Esophagus squamous epithelium (tissue), 5 donors: ENCODE results near the gene ARHGAP25. TPM values are rescaled to one million over a fixed set of nuclear protein-coding genes. Genes with fewer than 3 reads are reported as not detected.

Experiments used
- DNase-seq: peaks from one replicate; lab custom pipeline; 2025; lab: John Stamatoyannopoulos, UW
- H3K27ac ChIP-seq, 4 donors: fragments of 200-600 bp; sonication (generic); one replicate each; pipeline ENCODE4 v1.5.1; 2016 to 2019; ENCODE audit warnings: mild to moderate bottlenecking in 1 of 4
- H3K27me3 ChIP-seq, 4 donors: fragments of 200-600 bp; sonication (generic); 1 replicate in 3 of 4; 2 replicates in 1 of 4; pipeline versions ENCODE4 v1.5.1 to v1.6.0; 2017 to 2021; ENCODE audit warnings: antibody characterized with exemption in 1 of 4
- H3K36me3 ChIP-seq, 3 donors: fragments of 200-600 bp; sonication (generic); one replicate each; pipeline ENCODE4 v1.5.1; 2016 to 2019
- H3K4me1 ChIP-seq, 3 donors: fragments of 200-600 bp; sonication (generic); one replicate each; pipeline ENCODE4 v1.5.1; 2017 to 2019
- H3K4me3 ChIP-seq, 4 donors: fragments of 200-600 bp; sonication (generic); 1 replicate in 3 of 4; 2 replicates in 1 of 4; pipeline ENCODE4 v1.5.1; 2016 to 2019; ENCODE audit warnings: mild to moderate bottlenecking in 2 of 4, moderate library complexity in 1 of 4
- H3K9me3 ChIP-seq, 3 donors: fragments of 200-600 bp; sonication (generic); one replicate each; pipeline ENCODE4 v1.5.1; 2016 to 2019
- CTCF ChIP-seq, 6 experiments: fragments of 450-650 bp in 4 of 6; fragments of 200-600 bp in 2 of 6; sonication (generic) in 2 of 6; IDR thresholded peaks; one replicate each; pipeline ENCODE4 v1.5.1; 2016 to 2019; ENCODE audit warnings: antibody characterized with exemption in 6 of 6, mild to moderate bottlenecking in 4 of 6, moderate library complexity in 4 of 6
- POLR2A ChIP-seq, 4 donors: fragments of 450-650 bp; IDR thresholded peaks; one replicate each; pipeline ENCODE4 v1.6.1; 2017; ENCODE audit warnings: antibody characterized with exemption in 4 of 4, mild to moderate bottlenecking in 4 of 4, moderate library complexity in 3 of 4
- WGBS, 2 donors: methylation state at CpG; one replicate each; pipeline ENCODE4 v1.1.5; 2018; 5-methylcytosine and 5-hydroxymethylcytosine counted together
- intact Hi-C: fragments of 100-400 bp; cut with DNase I; formaldehyde crosslinking; loops from one replicate; pipeline ENCODE4 v1.15.0; 2022
- total RNA-seq, 4 donors: library from RNA; depleted of rRNA; stranded (reverse); fragments of >200 nt; gene quantifications; one replicate each; pipeline ENCODE4 v1.1.0, GENCODE V29; 2016
- donor health status: DM: yes; HTN: yes; CAD: no.

The ARHGAP25 gene
- total RNA-seq, 4 donors from 2014 or later = 3.2 to 9.0 (median 5.5) TPM

- Histone ChIP-seq H3K27ac (no peak overlapping the region), H3K27me3 (no peaks in the 10 kb centered on the region), H3K4me1 (peaks cover 0 to 2% (median 0%) of the 10 kb centered on the region in 3 donors), H3K36me3 (peaks cover 0 to 22% (median 0%) of the 10 kb centered on the region in 3 donors), H3K9me3 (no peaks in the 10 kb centered on the region), H3K4me3 (no peak overlapping the region)
- DNase-seq = peak; percentile 12
- WGBS, 2 donors = 72 to 95% methylated on average over 7 of the region's 7 CpGs
- no peak for TF ChIP-seq CTCF (IDR thresholded peaks at IDR 0.05)
- intact Hi-C loops = no loop called here
These were observed 55.0 kb downstream of the ARHGAP25 start for GRCh38 chr2:68789603-68790002.

- Histone ChIP-seq H3K27me3 (no peaks in the 10 kb centered on the region), H3K36me3 (peaks cover 0 to 22% (median 0%) of the 10 kb centered on the region in 3 donors), H3K27ac (no peak overlapping the region), H3K9me3 (no peaks in the 10 kb centered on the region), H3K4me1 (no peaks in the 10 kb centered on the region), H3K4me3 (no peak overlapping the region)
- intact Hi-C loops = no loop called here
- 58 to 76% methylated on average over 6 to 7 of the region's 7 CpGs for WGBS, 2 donors
- TF ChIP-seq CTCF (IDR thresholded peaks at IDR 0.05) = no peak
- TF ChIP-seq POLR2A (IDR thresholded peaks at IDR 0.05) = no peak
- no peak for DNase-seq
These were observed 56.0 kb downstream of the ARHGAP25 start for GRCh38 chr2:68790600-68790999.

- intact Hi-C loops = no loop called here
- TF ChIP-seq POLR2A (IDR thresholded peaks at IDR 0.05) = no peak
- no peak for TF ChIP-seq CTCF (IDR thresholded peaks at IDR 0.05)
These were observed 57.3 kb downstream of the ARHGAP25 start for GRCh38 chr2:68791914-68792313.

GRCh38 chr2:68792751-68793150, 58.1 kb downstream of the ARHGAP25 start:
- intact Hi-C loops = no loop called here
- Histone ChIP-seq H3K4me3 (no peak overlapping the region), H3K9me3 (no peaks in the 10 kb centered on the region), H3K27ac (no peak overlapping the region), H3K36me3 (peaks cover 0 to 7% (median 0%) of the 10 kb centered on the region in 3 donors), H3K4me1 (peaks cover 0 to 18% (median 5%) of the 10 kb centered on the region in 3 donors), H3K27me3 (no peaks in the 10 kb centered on the region)
- TF ChIP-seq POLR2A (IDR thresholded peaks at IDR 0.05) (no peak), CTCF (IDR thresholded peaks at IDR 0.05) (no peak)
- WGBS, 2 donors = 87 to 92% methylated on average over 4 of the region's 4 CpGs
- DNase-seq = no peak

More at GRCh38 chr2:68791914-68792313, 57.3 kb downstream of the ARHGAP25 start:
- DNase-seq = no peak
- H3K27ac ChIP-seq = no peak overlapping the region
- no peaks in the 10 kb centered on the region for H3K27me3 ChIP-seq
- H3K9me3 ChIP-seq = no peaks in the 10 kb centered on the region
- H3K4me3 ChIP-seq = no peak overlapping the region
- peaks cover 0 to 14% (median 0%) of the 10 kb centered on the region in 3 donors for H3K36me3 ChIP-seq
- H3K4me1 ChIP-seq = peaks cover 0 to 10% (median 0%) of the 10 kb centered on the region in 3 donors
- WGBS, 2 donors = 27 to 63% methylated on average over 1 of the region's 1 CpG

GRCh38 chr2:68796295-68796905, 61.8 kb downstream of the ARHGAP25 start:
- no peak for DNase-seq
- H3K36me3 ChIP-seq = no peaks in the 10 kb centered on the region
- no peak overlapping the region for H3K27ac ChIP-seq
- peaks cover 5 to 53% (median 15%) of the 10 kb centered on the region in 3 donors for H3K4me1 ChIP-seq
- no peaks in the 10 kb centered on the region for H3K27me3 ChIP-seq
- TF ChIP-seq CTCF (IDR thresholded peaks at IDR 0.05) = no peak
- TF ChIP-seq POLR2A (IDR thresholded peaks at IDR 0.05) = no peak
- intact Hi-C loops = no loop called here
- no peaks in the 10 kb centered on the region for H3K9me3 ChIP-seq
- WGBS, 2 donors = 70% methylated on average over 3 of the region's 3 CpGs
- H3K4me3 ChIP-seq = no peak overlapping the region
